ENCODE data around the gene CLPTM1.
"Not testable (repeated sequence)": the region's sequence is repeated elsewhere in the genome, so short reads cannot be mapped to it uniquely, and the experiment has no call there.

CLPTM1 gene

DNA sequence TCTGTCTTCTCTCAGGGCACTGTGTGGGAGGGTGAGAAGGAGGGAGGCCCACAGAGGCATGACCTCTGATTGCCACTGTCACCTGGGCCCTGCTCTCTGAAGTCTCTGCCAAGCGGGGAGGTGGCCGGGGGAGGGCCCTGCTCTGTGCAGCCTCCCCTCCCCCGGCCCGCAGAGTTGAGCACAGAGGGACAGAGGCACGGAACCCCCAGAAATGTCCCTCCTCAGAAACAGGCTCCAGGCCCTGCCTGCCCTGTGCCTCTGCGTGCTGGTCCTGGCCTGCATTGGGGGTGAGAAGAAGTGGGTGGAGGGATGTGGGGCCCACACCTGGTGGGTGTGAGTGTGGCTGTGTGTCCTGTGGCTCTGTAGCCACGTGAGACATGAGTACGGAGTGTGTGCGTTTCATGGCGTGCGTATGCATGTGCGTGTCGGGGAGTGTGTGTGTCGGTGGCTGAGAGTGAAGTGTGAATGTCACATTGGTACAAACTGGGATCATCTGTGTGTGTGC is 13.1 kb upstream of the CLPTM1 start, which contains the start of gene APOC4:
APOC4 (plus strand) TSS at position 171 of the 505 bp plus-strand sequence; CDS start at position 212, 41 bp downstream.
- no peak for DNase-seq (ENCODE audit: extremely low read depth in 1 of 2, low read depth in 1 of 2)

- no peak for DNase-seq (ENCODE audit: extremely low read depth in 1 of 2, low read depth in 1 of 2)
These were observed 11.4 kb upstream of the CLPTM1 start for GRCh38 chr19:44943801-44944249.

DNA sequence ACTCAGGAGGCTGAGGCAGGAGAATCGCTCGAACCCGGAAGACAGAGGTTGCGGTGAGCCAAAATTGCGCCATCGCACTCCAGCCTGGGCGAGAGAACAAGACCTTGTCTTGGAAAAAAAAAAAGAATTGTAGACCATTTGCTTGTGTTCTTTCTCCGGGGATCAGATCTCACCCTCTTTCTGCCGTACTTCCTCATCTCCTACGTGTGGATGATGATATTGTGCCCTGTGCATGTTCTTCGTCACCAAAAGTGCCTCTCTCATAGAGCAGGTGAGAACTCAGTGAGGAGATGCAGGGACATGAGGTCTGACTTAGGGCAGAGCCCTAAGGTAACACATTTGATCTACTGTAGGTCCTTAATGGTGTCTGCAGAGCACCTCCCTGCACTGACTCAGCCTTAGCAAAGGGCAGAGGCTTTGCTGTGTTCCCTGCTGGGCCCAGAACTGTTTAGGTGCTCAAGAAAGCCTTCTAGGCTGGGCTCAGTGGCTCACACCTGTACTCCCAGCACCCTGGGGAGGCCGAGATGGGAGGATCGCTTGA is 8.1 kb upstream of the CLPTM1 start:
- DNase-seq (ENCODE audit: extremely low read depth in 1 of 2, low read depth in 1 of 2) = no peak

DNA sequence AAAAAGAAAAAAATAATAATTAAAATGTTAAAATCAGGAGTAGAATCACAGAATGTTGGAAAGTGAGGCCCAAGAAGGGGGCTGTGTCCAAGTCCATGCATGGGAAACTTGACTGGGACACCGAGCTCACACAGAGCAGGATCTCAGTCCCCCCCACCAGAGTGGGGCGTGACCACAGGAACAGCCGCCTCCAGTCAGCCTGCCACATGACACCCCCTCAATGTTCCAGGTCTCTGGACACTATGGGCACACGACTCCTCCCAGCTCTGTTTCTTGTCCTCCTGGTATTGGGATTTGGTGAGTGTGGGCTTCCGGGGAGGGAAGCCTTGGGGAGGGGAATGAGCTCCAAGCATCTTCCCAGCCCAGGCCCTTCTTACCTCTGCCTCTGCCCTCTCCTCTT is 6.9 kb upstream of the CLPTM1 start:
- no peak for DNase-seq (ENCODE audit: extremely low read depth in 1 of 2, low read depth in 1 of 2)

- DNase-seq (ENCODE audit: extremely low read depth in 1 of 2, low read depth in 1 of 2) = no peak
These were observed 6.3 kb upstream of the CLPTM1 start for GRCh38 chr19:44948763-44949374.

DNA sequence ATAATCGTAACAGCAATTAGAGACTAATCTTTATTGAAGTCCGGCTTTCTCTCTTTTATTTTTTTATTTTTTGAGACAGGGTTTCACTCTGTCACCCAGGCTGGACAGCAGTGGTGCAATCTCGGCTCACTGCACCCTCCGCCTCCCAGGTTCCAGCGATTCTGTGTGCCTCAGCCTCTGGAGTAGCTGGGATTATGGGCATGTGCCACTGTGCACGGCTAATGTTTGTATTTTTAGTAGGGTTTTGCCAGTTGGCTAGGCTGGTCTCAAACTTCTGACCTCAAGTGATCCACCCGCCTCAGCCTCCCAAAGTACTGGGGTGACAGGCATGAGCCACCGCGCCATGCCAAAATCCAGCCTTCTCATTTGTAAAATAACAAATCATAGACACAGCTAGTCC is 5.6 kb upstream of the CLPTM1 start:
- no peak for DNase-seq (ENCODE audit: extremely low read depth in 1 of 2, low read depth in 1 of 2)

GRCh38 chr19:44951179-44952159 is 3.7 kb upstream of the CLPTM1 start:
- DNase-seq (ENCODE audit: extremely low read depth in 1 of 2, low read depth in 1 of 2) = peak in 1 of 2 donors; percentile 34

DNA sequence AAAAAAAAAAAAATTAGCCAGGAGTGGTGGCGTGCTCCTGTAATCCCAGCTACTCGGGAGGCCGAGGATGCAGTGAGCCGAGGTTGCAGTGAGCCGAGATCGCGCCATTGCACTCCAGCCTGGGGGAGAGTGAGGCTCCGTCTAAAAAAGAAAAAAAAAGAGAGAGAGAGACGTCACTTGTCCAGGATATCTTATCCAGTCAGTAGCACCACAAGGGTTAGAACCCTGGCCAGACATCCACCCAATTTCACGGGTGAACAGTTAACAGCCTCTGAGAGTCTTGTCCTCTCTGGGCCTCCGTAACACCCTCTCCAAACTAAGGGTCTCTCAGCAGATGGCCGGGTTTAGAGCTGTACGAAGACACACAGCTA is 917 bp upstream of the CLPTM1 start:
- DNase-seq (ENCODE audit: extremely low read depth in 1 of 2, low read depth in 1 of 2) = no peak

- DNase-seq (ENCODE audit: extremely low read depth in 1 of 2, low read depth in 1 of 2) = no peak
These were observed 592 bp downstream of the CLPTM1 start for GRCh38 chr19:44955505-44956439.

GRCh38 chr19:44957526-44957925 is 2.3 kb downstream of the CLPTM1 start:
- no peak for DNase-seq (ENCODE audit: extremely low read depth in 1 of 2, low read depth in 1 of 2)

GRCh38 chr19:44958090-44958489 is 2.9 kb downstream of the CLPTM1 start:
- DNase-seq (ENCODE audit: extremely low read depth in 1 of 2, low read depth in 1 of 2) = no peak

DNA sequence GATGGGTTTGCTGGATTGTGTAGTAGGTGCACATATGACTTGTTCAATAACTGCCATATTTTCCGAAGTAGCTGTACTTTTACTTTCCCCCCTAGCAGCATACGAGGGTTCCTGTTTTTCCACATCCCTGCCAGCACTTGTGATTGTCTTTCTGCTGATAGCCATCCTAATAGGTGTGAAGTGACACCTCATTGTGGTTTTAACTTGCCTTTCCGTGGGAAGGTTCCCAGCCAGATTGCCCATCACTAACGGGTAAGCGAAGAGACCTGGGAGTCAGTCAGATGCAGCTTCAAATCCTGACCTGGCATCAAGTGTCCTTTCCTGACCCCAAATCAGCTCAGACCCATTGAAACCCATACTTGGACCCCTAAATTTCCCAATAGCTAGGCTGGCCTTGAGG is 4.5 kb downstream of the CLPTM1 start:
- DNase-seq (ENCODE audit: extremely low read depth in 1 of 2, low read depth in 1 of 2) = no peak

- no peak for DNase-seq (ENCODE audit: extremely low read depth in 1 of 2, low read depth in 1 of 2)
These were observed 5.9 kb downstream of the CLPTM1 start for GRCh38 chr19:44960906-44961728.

DNA sequence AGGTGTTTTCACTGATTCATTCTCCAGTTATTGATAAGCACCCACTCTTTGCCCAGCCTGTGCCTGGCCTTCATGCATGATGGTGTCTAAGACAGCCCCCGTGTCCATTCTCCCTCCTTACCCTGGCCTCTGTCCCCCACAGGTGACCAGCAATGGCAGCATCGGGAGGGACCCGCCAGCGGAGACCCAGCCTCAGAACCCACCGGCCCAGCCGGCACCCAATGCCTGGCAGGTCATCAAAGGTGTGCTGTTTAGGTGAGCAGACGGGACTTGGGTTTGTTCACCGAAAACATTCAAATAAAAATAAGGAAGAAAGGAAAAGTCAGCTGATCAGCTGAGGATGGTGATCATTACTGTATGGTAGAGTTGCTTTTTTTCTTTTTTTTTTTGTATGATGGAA is 6.6 kb downstream of the CLPTM1 start:
- no peak for DNase-seq (ENCODE audit: extremely low read depth in 1 of 2, low read depth in 1 of 2)

DNA sequence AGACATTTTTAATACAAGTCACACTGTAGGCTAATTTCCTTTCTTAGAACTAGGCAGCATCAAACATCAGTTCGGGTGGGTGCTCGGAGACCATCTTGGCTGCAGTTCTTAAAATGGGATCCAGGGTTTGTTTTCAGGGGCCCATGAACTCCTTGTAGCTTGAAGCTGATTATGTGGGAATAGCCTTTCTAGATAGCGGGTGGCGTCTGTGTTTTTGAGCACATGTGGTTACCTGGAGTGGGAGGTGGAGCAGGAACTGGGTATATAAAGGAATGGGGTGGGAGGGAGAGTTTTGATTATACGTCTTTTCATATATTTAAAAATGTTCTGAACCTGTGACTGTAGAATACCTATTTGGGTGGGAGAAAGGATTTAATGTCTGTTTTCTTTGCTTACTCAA is 12.9 kb downstream of the CLPTM1 start:
- DNase-seq (ENCODE audit: extremely low read depth in 1 of 2, low read depth in 1 of 2) = no peak

DNA sequence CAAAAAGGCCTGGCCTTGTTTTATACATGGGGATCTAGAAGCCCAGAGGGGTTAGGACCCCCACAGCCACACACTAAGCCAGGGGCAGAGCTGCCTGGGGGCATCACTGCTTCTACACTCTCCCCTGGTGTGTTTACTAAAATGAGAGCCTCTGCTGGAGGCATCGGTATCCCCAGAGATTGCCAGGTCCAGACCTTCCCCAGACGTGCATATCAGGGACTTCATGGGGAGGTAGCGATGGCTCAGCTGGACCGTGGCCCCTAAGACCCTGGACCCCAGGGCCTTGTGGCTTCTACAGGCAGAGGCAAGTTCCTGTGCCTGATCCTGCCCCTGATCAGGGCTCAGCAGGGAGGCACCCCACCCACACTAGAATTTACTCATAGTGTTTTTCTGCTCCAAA is 13.5 kb downstream of the CLPTM1 start:
- no peak for DNase-seq (ENCODE audit: extremely low read depth in 1 of 2, low read depth in 1 of 2)

DNA sequence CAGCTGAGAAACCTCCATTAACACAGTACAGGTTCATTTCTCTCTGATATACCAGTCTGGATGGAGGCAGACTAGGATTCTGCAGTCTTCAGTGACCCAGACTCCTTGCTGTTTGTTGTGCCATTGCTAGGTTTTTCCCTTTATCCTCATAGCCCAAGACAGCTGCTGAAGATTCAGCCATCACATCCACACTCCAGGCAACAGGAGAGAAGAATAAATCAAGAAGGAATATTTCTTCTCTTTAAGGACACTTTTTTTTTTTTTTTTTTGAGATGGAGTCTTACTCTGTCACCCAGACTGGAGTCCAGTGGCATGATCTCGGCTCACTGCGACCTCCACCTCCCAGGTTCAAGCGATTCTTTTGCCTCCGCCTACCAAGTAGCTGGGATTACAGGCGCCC is 14.3 kb downstream of the CLPTM1 start:
- no peak for DNase-seq (ENCODE audit: extremely low read depth in 1 of 2, low read depth in 1 of 2)

DNA sequence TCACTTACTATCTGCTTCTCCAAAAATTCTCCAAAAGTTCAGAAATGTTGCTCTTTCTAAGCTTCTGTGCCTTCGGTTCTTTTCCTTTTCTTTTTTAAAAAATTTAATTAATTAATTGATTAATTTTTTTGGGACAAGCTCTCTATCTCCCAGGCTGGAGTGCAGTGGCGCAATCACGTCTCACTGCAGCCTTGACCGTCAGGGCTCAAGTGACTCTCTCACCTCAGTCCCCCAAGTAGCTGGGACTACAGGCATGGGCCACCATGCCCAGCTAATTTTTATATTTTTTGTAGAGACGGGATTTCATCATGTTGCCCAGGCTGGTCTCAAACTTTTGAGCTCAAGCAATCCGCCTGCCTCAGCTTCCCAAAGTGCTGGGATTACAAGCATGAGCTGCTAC is 16.3 kb downstream of the CLPTM1 start:
- not testable (repeated sequence) for DNase-seq (ENCODE audit: extremely low read depth in 1 of 2, low read depth in 1 of 2)

- no peak for DNase-seq (ENCODE audit: extremely low read depth in 1 of 2, low read depth in 1 of 2)
These were observed 17.6 kb downstream of the CLPTM1 start for GRCh38 chr19:44972802-44973201.
